Hepatic stellate cell (primary cell): Measurements from ENCODE around the gene ZDHHC8.
"Not testable (repeated sequence)": the region's sequence is repeated elsewhere in the genome, so short reads cannot be mapped to it uniquely, and the experiment has no call there.

Source experiments
- DNase-seq: peaks from one replicate; pipeline ENCODE4 v3.0.0; 2011; ENCODE audit warnings: low spot score

The ZDHHC8 gene

DNA sequence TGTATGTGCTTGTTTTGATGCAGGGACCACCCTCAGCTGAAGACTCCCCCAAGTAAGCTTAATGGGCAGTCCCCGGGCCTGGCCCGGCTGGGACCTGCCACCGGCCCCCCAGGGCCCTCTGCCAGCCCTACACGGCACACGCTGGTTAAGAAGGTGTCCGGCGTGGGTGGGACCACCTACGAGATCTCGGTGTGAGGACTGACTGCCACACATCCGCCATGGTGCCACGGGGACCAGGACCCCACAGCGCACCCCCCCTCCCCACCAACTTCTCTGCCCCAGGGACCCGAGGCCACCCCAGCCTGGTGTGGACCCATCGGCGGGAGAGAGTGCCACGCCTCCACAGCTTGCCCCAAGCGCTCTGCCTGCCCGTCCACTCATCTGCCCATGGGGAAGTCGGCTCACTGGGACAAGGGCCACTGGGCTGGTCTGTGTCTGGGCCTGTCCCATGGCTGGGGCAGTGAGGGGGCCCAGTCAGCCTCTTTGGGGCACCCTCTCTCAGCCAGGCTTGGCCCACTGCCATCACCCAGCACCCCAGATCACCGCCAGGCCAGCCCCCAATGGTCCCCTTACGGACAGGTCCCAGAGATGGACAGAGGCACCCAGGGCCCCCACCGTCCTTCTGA is 13.7 kb downstream of the ZDHHC8 start:
- DNase-seq = no peak

DNA sequence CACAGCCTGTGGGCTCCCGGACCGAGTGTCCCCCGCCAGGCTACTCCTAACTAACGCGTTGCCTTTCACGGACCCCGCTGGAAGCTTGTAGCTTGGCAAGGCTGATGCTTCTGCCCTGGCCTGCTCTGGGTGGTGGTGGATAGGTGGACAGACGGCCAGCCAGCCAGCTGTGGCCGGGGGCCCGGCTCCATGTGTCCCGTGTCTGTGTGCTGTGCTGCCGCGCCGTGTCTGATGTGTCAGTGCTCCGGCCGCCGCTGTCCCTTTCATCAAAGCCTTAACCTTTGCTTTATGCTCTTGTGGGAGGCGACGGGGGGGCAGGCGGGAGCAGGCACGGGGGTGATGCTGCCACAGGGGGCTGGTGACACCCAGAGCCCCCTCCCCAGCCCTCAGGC is 14.2 kb downstream of the ZDHHC8 start:
- DNase-seq = no peak

DNA sequence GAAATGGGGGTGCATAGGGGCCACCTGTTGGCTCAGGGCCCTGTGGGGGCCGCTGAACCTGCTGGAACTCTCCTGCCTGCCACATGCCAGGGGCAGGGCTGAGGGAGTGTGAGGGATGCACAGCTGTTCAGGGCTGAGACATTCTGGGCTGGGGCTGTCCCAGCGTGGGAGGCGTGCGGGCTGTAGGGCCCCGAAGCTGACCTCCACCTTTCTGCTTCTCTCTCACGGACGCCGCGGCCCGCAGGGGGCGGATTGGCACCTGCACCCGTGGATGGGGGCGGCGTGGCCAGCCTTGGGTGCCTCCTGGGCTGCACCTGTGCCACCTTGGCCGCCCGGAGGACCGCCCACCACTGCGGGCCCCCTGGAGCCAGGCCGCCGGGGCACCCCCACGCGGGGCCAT is 15.2 kb downstream of the ZDHHC8 start:
- no peak for DNase-seq

DNA sequence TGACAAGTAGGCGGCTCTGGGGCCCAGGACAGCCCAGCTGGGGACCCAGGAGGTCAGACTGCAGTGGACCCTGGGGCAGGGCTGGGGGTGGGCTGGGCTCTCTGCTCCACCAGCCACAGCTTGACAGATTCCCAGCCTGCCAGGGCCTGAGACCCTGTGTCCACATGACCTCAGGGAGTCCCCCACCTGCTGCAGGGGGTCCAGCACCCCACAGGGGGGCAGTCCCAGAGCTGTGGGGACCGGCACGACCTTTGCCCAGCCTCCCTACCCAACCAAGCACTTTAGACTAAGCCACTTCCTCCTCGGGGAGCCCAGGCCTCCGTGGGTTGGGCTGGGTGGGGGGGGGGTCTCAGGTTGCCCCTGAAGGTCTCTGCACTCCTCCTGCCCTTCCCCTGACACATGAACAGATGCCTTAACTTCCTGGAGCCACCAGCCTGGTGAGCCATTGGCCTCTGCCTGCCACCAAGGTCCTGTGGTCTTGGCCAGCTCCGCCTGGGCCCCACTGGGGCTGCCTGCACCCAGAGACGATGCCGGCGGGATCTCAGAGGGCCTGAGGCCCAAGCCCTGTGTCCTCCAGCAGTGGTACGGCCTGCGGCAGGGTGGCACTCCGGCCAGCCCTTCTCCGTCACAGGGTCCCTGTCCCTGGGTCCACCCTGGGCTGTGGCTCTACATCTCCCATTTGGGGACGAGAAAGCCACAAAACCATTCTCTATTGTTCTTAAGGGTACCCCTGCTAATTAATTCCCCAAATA is 15.8 kb downstream of the ZDHHC8 start:
- DNase-seq = no peak

DNA sequence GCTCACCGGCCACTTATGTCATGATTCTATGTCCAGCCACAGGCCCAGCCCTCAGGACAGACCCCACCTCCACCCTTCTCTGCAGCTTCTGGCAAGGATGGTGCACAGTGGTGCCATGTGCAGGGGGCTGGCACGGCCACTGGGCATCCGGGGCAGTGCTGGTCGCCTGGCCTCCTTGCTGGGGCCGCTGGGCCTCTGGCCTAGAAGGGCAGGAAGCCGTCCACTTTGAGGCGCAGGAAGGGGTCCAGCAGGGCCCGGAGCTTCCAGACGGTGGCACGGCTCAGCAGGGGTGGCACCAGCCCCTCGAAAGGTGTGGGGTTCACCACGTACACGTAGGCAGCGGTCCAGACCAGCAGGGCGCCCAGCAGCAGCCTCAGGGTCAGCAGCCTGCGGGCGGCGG is 16.8 kb downstream of the ZDHHC8 start:
- DNase-seq = no peak

DNA sequence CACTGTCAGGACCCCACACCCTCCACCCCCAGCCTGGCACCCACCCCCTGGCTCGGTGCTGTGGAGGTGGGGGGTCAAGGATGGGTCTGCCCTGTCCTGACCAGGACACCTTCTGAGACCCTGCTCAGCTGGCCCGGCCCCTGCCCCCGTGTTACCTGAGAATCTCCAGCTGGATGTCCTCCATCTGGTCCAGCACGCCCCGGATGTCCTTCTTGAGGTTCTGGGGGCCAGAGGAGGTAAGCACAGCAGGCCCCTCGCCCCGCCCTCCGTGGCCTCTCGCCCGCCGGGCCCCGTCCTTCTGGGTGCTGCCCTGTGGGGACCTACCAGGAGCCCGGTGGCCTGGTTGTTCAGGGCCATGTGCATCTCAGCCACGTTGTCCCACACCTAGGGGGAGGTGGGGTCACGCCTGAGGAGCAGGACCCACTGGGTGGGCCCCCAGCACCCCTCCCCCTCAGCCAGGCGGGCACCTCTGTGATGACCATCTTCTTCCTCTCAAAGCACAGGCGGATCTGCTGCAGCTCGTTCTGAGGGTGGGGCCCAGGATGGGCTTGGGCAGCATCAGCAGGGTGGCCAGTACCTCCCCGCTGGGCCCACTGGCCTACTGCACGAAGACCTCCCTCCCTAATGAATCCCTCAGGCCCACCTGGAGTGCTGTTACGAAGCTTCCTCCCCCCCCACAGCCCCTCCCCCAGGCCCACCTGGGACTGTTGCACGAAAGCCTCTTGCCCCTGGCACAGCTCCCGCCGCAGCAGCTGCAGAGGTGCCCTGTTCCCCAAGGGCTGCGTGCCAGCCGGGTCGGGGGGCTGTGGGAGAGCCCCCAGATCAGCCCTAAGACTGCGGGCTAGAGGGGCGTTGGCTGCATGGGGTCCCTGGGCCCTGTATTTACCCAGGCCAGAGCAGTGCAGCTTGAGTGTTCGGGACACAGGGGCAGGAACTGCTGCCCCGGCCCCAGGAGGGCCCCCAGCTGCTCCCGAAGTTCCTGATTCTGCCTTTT is 17.9 kb downstream of the ZDHHC8 start:
- no peak for DNase-seq

DNA sequence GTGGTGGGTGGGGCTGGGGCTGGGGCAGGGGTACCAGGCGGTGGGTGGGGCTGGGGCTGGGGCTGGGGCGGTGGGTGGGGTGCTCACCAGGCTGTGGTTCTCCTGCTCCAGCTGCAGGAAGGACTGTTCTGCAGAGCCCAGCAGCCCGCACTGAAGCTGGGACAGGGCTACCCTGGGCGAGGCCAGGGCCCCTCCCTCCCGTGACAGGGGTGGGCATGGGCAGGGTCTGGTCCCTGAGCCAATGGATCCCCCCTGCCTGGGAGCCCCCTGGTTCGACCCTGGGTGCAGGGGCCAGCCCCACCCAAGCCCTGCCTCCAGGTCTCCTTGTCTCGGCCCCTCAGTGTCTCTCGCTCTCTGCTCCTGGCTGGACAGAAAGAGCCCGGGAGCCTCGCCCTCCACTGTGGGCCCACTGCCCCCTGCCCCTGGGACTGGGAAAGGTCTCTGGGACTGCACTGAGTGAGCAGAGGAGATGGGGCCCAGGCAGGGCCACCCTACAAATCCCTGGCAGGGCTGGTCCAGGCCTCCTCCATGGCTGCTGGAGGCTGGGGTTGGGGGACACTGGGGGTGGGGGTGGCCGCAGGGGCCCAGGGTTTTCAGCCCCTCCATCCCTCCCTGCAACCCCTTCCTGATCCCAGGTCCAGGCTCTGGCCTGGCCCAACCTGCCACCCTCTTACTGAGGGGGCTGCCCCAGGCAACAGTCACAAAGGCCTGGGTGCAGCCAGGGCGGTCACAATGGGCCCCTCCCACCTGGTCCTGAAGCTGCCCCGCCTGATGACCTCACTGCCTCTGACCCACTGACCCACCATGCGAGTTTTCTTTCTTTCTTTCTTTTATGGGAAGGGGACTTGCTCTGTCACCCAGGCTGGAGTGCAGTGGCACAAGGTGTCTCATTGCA is 19.0 kb downstream of the ZDHHC8 start, which contains the start of gene CCDC188:
CCDC188 (minus strand) TSS at position 675 of the 895 bp plus-strand sequence; CDS start at position 606, 69 bp downstream.
- no peak for DNase-seq

DNA sequence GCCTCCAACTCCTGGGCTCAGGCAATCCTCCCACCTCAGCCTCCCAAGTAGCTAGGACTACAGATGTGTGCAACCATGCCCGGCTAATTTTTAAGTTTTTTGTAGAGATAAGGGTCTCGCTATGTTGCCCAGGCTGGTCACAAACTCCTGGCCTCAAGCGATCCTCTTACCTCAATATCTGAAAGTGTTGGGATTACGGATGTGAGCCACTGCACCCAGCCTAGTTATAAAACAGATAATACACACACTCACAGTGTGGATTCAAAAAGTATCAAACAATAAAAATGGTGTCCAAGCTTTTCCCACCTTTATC is 19.6 kb downstream of the ZDHHC8 start:
- DNase-seq = no peak

DNA sequence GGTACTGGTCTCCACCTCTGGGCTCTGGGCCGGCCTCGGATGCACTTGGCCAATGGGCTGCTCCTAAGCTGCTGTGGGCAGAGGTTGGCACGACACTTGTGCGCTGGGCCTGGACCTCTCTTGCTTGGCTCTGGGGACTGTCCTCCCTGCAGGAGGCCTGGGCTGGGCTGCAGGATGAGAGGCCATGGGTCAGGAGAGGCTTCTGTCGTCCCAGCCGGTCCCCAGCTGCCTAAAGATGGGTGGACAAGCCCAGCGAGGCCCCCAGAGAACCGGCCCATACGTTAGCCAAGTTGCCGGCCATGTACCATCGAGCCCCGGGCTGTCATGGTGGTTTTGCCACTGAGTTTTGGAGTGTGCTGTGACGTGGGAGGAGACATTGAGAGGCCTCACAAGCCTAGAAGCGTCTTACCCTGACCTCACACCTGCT is 20.9 kb downstream of the ZDHHC8 start:
- DNase-seq = no peak

DNA sequence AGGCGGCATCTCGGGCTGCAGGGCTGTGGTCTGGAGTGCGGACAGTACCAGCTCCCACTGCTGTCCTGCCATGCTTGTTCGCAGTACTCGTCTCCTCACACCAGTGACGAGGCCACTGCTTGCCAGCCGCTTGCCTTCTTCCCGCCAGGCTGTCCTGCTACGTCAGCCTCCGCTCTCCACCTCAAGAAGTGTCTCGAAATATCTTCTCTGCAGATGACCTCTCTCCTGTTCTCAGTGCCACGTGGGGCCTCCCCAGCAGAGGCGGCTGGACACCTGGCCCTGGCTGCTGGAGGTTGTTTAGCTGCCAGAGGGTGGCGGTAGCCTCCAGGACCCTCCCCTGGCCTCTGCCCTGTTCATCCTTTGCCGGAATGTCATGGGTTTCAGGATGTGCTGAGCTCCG is 22.3 kb downstream of the ZDHHC8 start:
- DNase-seq = no peak

DNA sequence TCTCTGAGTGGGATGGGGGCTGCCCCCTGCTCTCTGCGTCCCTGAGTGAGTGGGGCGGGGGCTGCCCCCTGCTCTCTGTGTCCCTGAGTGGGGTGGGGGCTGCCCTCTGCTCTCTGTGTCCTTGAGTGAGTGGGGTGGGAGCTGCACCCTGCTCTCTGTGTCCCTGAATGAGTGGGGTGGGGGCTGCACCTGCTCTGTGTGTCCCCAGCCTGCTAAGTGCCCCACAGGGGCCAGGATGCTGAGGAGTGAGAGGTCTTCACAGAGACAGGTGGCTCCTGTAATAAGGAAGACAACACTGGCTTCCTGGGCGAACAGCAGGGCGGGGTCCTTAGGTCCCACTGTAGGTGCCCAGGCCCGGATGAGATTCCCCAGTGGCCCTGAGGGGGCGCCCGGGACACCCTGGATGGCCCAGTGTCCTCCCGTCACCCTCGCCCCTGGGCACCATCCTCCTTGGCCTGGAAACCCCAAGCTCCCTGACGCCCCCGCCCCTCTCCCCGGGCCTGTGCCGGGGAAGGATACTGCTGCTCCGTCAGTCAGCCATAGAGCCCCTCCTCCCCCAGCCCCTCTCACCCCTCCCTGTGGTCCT is 23.1 kb downstream of the ZDHHC8 start:
- no peak for DNase-seq

DNA sequence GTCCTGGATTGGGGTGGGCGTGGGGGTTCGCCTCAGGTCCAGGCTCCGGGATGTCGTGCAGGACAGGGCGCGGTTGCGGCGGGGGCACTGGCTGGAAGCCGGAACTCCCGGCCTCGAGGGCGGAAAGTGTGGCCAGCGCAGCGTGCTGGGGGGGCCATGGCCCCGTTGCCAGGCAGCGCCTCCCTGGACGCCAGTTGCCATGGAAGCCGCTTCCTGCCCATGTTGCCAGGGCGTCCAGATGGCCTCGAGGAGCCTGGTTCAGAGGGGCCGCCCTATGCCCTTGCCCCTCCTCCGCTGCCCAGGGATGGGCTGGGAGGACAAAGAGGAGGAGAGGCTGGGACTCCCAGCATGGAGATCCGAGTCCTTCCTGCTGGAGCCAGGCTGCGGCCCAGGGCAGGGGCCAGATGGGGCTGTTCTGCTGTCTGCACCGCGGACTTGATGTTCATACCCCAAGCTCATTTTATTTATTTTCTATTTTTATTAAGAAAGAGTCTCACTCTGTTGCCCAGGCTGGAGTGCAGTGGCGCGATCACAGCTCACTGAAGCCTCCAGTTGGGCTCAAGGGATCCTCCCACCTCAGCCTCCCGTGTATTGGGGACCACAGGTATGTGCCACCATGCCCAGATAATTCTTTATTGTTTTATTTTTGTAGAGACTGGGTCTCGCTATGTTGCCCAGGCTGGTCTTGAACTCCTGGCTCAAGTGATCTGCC is 23.9 kb downstream of the ZDHHC8 start:
- peak; percentile 91 for DNase-seq

DNA sequence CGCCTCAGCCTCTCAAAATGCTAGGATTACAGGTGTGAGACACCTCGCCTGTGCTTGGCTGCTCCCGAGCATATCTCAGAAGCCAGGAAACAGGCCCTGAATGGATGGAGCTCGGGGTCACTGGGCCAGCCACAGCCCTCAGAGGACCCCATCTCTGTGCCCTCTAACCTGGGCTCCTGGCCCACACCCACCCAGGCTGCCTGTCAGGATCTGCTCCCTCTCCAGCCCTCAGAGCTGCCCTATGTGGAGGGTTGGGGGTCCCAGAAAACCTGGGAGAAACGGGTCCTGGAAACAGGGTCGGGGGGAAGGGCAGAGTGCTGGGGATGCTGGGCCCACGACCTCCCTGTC is 24.4 kb downstream of the ZDHHC8 start:
- no peak for DNase-seq

DNA sequence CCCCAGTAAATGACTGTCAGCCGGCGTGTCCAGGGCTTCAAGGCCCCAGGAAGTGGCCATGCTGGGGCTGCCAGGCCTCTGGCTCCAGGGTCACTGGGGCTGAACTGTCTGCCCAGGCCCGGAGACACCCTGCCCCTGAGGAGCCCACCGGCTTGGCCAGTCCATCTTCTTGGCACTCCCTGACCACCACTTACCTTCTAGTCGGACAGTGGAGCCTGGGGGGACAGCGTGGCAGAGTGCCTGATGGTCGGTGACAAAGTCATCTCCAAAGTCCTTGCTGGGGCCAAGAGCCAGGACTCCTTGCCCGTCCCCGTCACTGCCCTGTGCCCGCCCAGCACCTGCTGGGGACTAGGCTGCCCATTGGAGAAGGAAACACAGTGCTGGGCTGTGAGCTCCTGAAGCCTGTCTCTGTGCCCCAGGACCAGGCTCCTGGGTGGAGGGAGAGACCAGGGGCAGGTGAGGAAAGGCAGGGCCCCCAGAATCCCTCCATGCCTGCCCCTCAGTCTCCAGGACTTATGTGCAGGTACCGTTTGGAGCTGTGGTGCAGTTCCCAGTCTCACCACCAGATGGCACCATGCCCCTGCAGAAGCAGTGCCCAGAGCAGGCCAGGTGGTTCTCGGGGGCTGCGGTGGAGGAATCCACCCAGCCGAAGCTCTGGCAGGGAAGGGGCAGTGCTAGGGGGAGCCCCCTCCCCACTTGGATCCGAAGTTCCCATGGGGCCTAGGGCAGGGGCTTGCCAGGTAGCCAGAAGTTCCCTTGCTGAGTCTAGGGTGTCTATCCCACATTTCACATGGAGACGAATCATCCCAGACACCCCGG is 25.2 kb downstream of the ZDHHC8 start:
- peak; percentile 81 for DNase-seq

DNA sequence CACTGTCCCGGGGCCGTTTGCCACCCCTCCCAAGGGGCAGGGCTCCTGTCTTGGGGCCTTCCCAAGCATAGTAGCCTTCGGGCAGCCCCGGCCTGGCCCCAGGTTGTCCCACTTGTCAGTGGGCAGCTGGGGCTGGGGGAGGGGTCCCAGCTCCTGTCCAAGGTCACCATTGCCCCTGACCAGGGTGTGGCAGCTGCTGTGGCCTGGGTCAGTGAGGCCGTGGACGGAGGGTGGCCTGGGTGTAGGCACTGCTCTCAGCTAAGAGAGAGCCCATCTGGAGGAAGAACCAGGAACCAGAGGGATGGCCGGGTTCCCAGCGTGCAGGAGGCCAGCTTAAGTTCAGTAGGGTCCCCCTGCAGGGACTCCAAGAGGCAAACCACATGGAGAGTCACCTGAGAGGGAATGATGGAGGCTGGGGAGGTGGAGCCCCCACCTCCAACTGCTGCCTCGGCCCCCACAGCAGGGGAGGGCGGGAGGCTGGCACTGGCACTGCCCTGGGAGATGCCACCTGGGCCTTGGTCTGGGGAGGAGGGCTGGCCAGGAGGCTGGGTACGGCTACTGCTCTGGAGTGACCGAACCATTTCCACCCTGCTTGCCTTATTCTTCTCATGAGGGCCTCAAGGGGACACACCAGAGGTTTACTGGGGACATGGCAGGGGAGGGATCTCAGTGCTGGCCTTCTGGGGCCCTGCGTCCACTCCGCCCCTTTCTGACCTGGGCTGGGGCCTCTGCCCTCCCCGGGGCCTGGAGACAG is 26.0 kb downstream of the ZDHHC8 start:
- no peak for DNase-seq

DNA sequence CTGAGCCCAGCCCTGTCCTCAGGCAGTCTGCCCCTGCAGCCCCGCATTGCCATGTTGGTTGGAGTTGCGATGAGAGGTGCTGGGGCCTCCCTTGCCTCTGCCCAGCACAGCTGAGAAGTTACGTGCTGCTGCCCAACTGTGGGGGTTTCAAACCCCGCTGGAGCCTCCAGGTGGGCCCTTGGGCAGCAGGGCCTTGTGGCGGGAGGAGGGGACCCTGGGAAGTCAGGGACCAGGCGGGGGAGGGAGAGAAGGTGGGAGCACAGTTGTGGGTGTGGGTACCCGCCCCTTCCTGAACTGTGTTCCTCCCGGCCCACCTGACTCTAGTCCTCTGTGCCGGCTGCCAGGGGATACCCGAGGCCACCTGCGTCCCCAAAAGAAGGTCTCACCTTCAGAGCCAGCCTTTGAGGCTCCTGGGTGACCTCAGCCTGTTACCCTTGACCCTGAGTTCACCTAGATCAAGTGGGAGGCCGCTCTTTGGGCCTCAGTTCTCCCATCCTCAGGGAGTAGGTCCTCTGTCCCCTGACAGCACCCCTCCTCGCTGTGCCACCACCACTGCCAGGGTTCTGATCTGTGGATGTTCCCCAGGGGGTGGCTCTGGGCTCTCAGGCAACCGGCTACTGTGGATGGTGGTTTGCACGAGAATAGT is 26.9 kb downstream of the ZDHHC8 start:
- DNase-seq = no peak

DNA sequence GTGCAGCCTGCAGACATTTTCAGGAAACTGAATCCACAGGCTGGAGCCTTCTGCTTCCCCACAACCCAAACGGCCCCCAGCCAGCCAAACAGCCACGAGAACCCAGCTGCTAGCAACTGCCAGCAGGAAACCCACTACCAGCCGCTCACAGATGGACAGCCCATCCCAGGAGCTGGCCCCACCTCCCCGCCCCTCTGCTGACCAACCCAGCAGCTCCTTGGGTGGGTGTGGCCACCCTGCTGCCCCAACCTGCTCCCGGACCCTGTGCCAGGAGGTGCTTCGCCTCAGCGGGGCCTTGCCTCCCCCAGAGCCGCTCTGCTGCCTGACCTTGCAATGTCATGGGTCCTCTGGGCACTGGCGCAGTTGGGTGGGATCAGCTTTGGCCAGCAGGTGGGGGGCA is 27.5 kb downstream of the ZDHHC8 start:
- DNase-seq = no peak

DNA sequence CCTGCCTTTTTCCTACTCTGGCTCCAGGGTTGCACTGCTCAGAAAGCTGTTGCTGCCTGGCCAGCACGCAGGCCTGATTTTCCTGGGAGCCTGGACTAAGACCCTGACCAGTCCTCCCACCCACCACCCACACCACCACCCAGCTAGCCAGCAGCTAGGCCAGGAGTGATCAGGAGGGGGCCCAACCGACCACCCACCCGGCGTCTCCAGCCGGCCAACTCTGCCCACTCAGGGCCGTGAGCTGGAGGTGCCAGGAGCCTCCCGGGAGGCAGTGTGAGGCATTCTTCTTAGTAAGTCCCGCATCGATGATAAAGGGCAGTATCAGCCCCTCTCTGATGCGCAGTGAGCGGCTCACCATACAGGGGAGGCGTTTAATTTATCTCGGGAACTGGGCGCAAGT is 27.9 kb downstream of the ZDHHC8 start:
- not testable (repeated sequence) for DNase-seq

DNA sequence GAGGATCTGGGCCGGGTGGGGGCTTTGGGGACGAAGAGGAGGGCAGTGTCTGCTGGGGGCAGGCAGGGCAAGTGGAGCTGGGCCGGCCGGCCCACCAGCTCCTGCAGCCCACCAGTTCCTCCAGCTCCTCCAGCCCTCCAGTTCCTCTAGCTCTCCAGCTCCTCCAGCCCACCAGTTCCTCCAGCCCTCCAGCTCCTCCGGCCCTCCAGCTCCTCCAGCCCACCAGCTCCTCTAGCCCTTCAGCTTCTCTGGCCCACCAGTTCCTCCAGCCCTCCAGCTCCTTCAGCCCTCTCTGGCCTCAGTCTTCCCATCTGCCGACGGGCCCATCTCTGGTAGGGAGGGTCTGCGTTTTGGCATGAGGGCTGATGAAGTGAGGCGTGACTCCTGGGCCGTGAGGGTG is 28.4 kb downstream of the ZDHHC8 start:
- no peak for DNase-seq
